ENCODE results near the gene BTRC.

BTRC gene

DNA sequence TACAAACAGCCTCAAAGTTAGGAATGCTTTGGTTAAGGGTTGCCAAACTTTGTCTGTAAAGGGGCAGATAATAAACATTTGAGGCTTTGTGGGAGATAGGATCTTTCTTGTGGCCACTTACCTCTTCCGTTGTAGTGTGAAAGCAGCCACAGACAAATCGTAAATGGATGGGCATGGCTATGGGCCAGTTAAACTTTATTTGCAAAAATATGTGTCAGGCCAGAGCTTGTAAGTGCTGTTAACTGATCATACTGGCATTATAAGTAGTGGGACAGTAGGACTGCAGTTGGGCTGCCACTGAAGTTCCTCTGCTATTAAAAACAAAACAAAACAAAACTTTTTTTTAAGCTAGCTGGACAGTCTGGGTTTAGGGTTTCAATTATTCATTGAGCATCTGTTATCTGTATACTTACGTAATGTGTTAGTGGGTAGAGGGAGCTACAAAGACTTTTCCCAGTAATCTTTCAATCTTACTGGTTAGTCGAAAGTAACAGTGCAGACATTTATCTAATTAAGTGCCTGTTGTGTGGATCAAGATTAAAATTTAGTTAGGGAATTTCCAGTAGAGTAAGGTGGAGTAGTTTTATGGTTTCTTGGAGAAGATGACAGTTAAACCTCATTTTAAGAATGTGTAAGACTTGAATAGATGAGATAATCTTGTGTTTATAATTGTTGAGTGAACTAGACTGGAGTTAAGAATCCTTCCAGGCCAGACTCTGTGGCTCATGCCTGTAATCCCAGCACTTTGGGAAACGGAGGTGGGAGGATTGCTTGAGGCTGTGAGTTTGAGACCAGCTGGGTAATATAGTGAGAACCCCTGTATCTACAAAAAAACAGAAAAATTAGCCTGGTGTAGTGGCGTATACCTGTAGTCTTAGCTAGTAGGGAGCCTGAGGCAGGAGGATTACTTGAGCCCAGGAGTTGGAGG lies 100.1 kb downstream of the BTRC start:
- TF ChIP-seq, protein P1, sequence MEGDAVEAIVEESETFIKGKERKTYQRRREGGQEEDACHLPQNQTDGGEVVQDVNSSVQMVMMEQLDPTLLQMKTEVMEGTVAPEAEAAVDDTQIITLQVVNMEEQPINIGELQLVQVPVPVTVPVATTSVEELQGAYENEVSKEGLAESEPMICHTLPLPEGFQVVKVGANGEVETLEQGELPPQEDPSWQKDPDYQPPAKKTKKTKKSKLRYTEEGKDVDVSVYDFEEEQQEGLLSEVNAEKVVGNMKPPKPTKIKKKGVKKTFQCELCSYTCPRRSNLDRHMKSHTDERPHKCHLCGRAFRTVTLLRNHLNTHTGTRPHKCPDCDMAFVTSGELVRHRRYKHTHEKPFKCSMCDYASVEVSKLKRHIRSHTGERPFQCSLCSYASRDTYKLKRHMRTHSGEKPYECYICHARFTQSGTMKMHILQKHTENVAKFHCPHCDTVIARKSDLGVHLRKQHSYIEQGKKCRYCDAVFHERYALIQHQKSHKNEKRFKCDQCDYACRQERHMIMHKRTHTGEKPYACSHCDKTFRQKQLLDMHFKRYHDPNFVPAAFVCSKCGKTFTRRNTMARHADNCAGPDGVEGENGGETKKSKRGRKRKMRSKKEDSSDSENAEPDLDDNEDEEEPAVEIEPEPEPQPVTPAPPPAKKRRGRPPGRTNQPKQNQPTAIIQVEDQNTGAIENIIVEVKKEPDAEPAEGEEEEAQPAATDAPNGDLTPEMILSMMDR (IDR thresholded peaks at IDR 0.05), result no peak
- DNase-seq (ENCODE audit: low spot score), result no peak
- Histone ChIP-seq H3K4me3 (no peak overlapping the region), H3K27ac (no peak overlapping the region)

DNA sequence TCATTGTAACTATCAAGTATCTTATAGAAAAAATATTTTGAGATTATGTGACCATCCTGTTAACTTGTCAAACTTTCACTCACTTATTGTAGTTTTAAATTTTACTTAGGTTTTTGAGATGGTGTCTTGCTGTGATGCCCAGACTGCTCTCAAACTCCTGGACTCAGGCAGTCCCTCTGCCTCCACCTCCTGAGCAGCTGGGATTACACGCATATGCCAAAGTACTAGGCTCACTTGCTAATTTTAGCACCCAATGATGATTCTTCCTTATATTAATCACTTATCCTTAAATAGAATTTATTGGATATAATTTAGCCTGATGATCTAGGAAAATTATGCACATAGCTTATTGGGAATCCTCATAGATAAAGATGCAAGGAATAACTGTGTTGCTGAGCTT lies 104.9 kb downstream of the BTRC start:
- H3K27ac ChIP-seq, result no peak overlapping the region
- no peak overlapping the region for H3K4me3 ChIP-seq
- TF ChIP-seq, protein P1 (IDR thresholded peaks at IDR 0.05), result no peak
- no peak for DNase-seq (ENCODE audit: low spot score)

DNA sequence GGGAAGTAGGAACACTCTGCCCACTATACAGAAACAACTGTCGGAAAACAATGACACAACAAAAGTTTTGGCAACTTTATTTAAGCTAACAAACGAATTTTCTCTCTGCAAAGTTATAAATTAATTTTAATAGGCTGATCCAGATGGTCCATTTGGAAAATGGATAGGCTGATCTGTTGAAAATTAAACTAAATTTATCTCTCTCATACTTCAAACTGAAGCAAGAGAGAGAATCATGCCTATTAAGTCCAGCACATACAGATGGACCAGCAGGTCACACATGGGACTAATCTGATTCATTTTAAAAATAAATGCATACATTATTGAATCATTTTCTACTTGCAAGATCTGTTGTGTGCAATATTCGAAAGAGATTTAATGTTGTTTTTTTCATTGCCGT lies 110.1 kb downstream of the BTRC start:
- H3K27ac ChIP-seq, result no peak overlapping the region
- DNase-seq (ENCODE audit: low spot score), result no peak

DNA sequence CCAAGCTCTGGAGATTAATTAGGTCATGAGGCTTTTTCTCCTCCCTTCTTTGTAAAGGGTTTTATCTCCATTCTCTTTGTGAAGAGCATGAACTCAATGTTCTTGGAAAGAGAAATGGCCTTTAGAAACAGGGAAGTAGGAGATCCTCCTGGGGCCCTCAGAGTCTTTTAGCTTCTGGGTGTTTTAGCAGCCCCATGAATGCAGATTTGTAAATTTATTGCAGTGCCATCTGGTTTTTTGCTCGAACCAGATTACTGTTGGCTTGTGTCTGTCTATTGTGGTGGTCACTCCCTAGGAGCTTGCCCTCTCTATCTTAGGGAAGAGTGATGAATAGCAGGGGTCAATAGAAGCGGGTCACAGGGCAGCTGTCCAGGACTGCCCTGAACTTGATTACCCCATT lies 110.6 kb downstream of the BTRC start:
- TF ChIP-seq, protein P1 (IDR thresholded peaks at IDR 0.05), result no peak
- H3K27ac ChIP-seq, result no peak overlapping the region
- H3K4me3 ChIP-seq, result no peak overlapping the region
- DNase-seq (ENCODE audit: low spot score), result no peak

More for the DNA sequence above, 110.1 kb downstream of the BTRC start:
- H3K4me3 ChIP-seq, result no peak overlapping the region
- TF ChIP-seq, protein P1 (IDR thresholded peaks at IDR 0.05), result no peak

DNA sequence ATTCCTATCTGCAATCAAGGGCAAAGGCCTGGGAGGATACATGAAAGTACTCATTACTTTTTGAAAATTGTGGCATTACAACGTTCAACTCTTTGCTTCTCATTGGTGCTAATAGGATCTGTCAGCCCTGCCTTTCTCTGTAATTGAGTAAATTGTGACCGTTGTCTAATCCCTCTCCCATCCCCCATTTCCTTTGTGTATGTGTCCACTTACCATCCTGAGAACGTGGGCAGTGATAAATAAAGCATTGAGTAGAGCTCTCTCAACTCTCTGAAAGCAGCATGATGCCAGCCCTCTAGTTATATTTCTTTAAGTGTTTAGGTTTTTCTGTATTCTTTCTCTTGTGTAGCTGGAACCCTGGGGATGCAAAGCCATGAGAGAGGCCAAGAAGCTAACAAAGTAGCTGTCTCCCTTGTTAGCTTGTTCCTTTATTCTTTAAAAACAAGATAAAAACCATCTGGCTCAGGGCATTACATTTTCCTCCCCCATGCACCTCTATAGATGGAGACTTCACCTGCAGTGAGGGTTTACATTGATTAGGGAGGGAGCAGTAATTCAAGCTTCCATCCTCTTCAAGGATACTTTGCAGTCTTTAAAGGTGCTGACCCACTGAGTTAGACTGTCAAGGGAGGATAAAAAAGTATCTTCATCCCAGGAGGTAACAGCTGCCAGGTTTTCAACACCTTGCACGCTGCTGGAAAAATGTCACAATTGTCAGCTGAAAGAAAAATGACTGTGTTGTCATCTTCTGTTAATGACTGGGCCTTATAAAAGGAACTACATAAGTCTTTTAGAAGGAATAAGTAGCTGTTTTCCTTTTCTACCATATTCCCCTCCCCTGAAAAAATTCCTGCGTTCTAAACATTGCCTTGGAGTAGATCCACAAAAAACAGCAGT lies 112.3 kb downstream of the BTRC start:
- TF ChIP-seq, protein P1 (IDR thresholded peaks at IDR 0.05), result no peak
- no peak for DNase-seq (ENCODE audit: low spot score)

DNA sequence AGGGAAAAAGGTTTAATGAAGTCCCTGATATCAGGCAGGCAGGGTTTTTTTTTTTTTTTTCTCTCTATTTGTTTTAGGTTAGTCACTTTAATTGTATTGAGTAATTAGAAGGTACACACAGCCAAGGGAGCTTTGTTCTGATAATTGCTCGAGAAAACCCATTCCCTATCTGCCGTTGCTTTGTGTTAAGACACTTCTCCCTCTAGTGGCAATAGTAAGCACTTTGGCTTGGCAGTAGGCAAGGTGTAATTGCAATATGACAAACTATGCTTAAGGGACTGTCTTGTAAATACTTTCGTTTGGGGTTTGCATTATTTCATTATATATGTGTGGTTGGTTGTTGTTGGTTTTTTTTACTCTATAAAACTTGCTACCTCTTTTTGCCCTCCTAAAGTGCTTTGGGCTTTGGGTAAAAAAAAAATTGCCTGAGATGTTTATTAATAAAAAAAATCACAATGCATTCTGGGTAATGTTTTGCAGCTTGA lies 113.4 kb downstream of the BTRC start:
- TF ChIP-seq, protein P1 (IDR thresholded peaks at IDR 0.05), result peak; percentile 43
- no peak overlapping the region for H3K4me3 ChIP-seq
- no peak overlapping the region for H3K27ac ChIP-seq
- DNase-seq (ENCODE audit: low spot score), result no peak

More for the DNA sequence above, 112.3 kb downstream of the BTRC start:
- Histone ChIP-seq H3K27ac (no peak overlapping the region), H3K4me3 (no peak overlapping the region)

All from coronary artery (tissue), 2 donors.